SK-N-SH (cell line): ENCODE results near the gene VPS16. TPM values are rescaled to one million over a fixed set of nuclear protein-coding genes. Genes with fewer than 3 reads are reported as not detected.

Experiments
- CTCF ChIA-PET: fragments of 300-600, 350-600 bp; formaldehyde crosslinking; extraction: SDS; loops from one replicate; lab custom pipeline; 2021; lab: Yijun Ruan, JAX
- POLR2A ChIA-PET: fragments of 350-600 bp; sonication (Branson Sonifier 250); formaldehyde crosslinking; extraction: SDS; loops from one replicate; lab custom pipeline; 2020; ENCODE audit warnings: antibody characterized with exemption, inconsistent platforms; lab: Yijun Ruan, JAX
- DNase-seq: peaks from one replicate; pipeline ENCODE4 v3.0.0; 2012
- H2AFZ ChIP-seq: fragments of 200-600 bp; sonication (generic); 2 replicates; pipeline ENCODE4 v1.8.1; 2016; ENCODE audit warnings: antibody characterized with exemption, mild to moderate bottlenecking, low read depth
- H3F3A ChIP-seq: fragments of 200-600 bp; sonication (generic); replicated peaks from 2 replicates; pipeline ENCODE3; 2016; ENCODE audit warnings: antibody characterized with exemption, mild to moderate bottlenecking; ENCODE audit not compliant: insufficient read depth
- H3K27ac ChIP-seq, 2 experiments: fragments of 200-500 bp in 1 of 2; fragments of 200-600 bp in 1 of 2; sonication (Bioruptor generic) in 1 of 2; sonication (generic), shearing (Covaris generic) in 1 of 2; 2 replicates each; pipeline versions ENCODE4 v1.5.1 to v1.6.1; 2014 to 2016; ENCODE audit warnings: low read depth in 2 of 2, inconsistent platforms in 1 of 2, low read length in 1 of 2, mild to moderate bottlenecking in 1 of 2, mixed read lengths in 1 of 2
- H3K27me3 ChIP-seq: fragments of 200-600 bp; sonication (generic), shearing (Covaris generic); 2 replicates; pipeline ENCODE4 v1.6.1; 2016; ENCODE audit warnings: mixed run types; ENCODE audit not compliant: insufficient read depth
- H3K36me3 ChIP-seq, 2 experiments: fragments of 200-500 bp in 1 of 2; fragments of 200-600 bp in 1 of 2; sonication (Bioruptor generic) in 1 of 2; sonication (generic) in 1 of 2; replicated peaks in 1 of 2; 2 replicates each; pipeline versions ENCODE3 to v1.5.1; 2014 to 2016; ENCODE audit warnings: low read length in 1 of 2, mild to moderate bottlenecking in 1 of 2; ENCODE audit not compliant: insufficient read depth in 2 of 2, control insufficient read depth in 1 of 2
- H3K4me1 ChIP-seq, 2 experiments: fragments of 200-500 bp in 1 of 2; fragments of 200-600 bp in 1 of 2; sonication (Bioruptor generic) in 1 of 2; sonication (generic), shearing (Covaris generic) in 1 of 2; 2 replicates each; pipeline versions ENCODE4 v1.5.1 to v1.6.1; 2014 to 2016; ENCODE audit warnings: low read depth in 1 of 2, low read length in 1 of 2, mixed run types in 1 of 2; ENCODE audit not compliant: insufficient read depth in 2 of 2, control insufficient read depth in 1 of 2
- H3K4me2 ChIP-seq: fragments of 200-600 bp; sonication (generic), shearing (Covaris generic); 2 replicates; pipeline ENCODE4 v1.6.1; 2017; ENCODE audit warnings: mixed run types
- H3K4me3 ChIP-seq, 2 experiments: fragments of 200-500 bp in 1 of 2; fragments of 200-600 bp in 1 of 2; sonication (Bioruptor generic) in 1 of 2; sonication (generic), shearing (Covaris generic) in 1 of 2; 2 replicates each; pipeline versions ENCODE4 v1.5.1 to v1.8.1; 2014 to 2016; ENCODE audit warnings: low read depth in 2 of 2, inconsistent platforms in 1 of 2, low read length in 1 of 2, mild to moderate bottlenecking in 1 of 2, mixed read lengths in 1 of 2, moderate library complexity in 1 of 2
- H3K79me2 ChIP-seq: fragments of 200-600 bp; sonication (generic); 2 replicates; pipeline ENCODE4 v1.8.1; 2017; ENCODE audit warnings: mild to moderate bottlenecking; ENCODE audit not compliant: insufficient read depth
- H3K9ac ChIP-seq: fragments of 200-600 bp; sonication (generic); 2 replicates; pipeline ENCODE4 v1.6.1; 2017; ENCODE audit warnings: mixed run types
- H3K9me2 ChIP-seq: fragments of 200-600 bp; sonication (generic); 2 replicates; pipeline ENCODE4 v1.6.1; 2017; ENCODE audit warnings: mixed run types
- H3K9me3 ChIP-seq: fragments of 200-600 bp; sonication (generic); 2 replicates; pipeline ENCODE4 v1.6.1; 2017; ENCODE audit warnings: mixed run types, mild to moderate bottlenecking, moderate library complexity
- H4K20me1 ChIP-seq: fragments of 200-600 bp; sonication (generic); 2 replicates; pipeline ENCODE4 v1.6.1; 2017; ENCODE audit warnings: mild to moderate bottlenecking, mixed run types; ENCODE audit not compliant: insufficient read depth
- EP300 ChIP-seq, 2 experiments: IDR thresholded peaks; 2 replicates each; pipeline versions ENCODE4 v1.4.0 to v1.6.1; 2012; ENCODE audit warnings: borderline replicate concordance in 1 of 2, low read depth in 1 of 2, low read length in 1 of 2
- EZH2phosphoT487 ChIP-seq: fragments of 200-600 bp; sonication (generic); IDR thresholded peaks from 2 replicates; pipeline ENCODE4 v1.6.1; 2017; ENCODE audit warnings: low read depth, mixed run types, mild to moderate bottlenecking, antibody characterized with exemption, moderate library complexity, borderline replicate concordance
- FOXJ3 ChIP-seq: sonication (generic); formaldehyde crosslinking; IDR thresholded peaks from 2 replicates; pipeline ENCODE4 v1.5.1; 2020; ENCODE audit warnings: mild to moderate bottlenecking, missing genetic modification reagents
- GABPA ChIP-seq: IDR thresholded peaks from 2 replicates; pipeline ENCODE4 v1.4.0; 2012; ENCODE audit warnings: low read depth, mild to moderate bottlenecking
- POLR2AphosphoS5 ChIP-seq: IDR thresholded peaks from 2 replicates; pipeline ENCODE4 v1.6.1; 2012; ENCODE audit warnings: low read depth, low read length
- RFX5 ChIP-seq: IDR thresholded peaks from 2 replicates; pipeline ENCODE4 v1.6.1; 2012; ENCODE audit warnings: mild to moderate bottlenecking, improper control_type of control experiment, low read length
- SIN3A ChIP-seq: IDR thresholded peaks from 2 replicates; pipeline ENCODE4 v1.6.1; 2012; ENCODE audit warnings: low read depth, mild to moderate bottlenecking, low read length, moderate library complexity, borderline replicate concordance
- TEAD4 ChIP-seq: IDR thresholded peaks from 2 replicates; pipeline ENCODE4 v1.4.0; 2012; ENCODE audit warnings: mild to moderate bottlenecking, borderline replicate concordance; ENCODE audit not compliant: insufficient read depth
- WGBS: methylation state at CpG from one replicate; pipeline ENCODE4 v1.1.6; 2017; ENCODE audit warnings: low lambda C conversion rate; 5-methylcytosine and 5-hydroxymethylcytosine counted together
- polyA plus RNA-seq, 3 experiments: library from polyadenylated mRNA; depleted of rRNA; stranded (reverse); fragments of >200 nt; gene quantifications; 2 replicates each; pipeline ENCODE4 v1.2.3, GENCODE V29; 2012

VPS16 gene
- polyA plus RNA-seq, 1 of the 3 experiments (the other 2 are of a cell fraction): 62.0 TPM

- no peak overlapping the region for H3K4me3 ChIP-seq
- no peak overlapping the region for H3K27ac ChIP-seq
- no peaks in the 10 kb centered on the region for H3K9me2 ChIP-seq
- POLR2A ChIA-PET: no interaction called here
- no peak for DNase-seq
- peaks cover 21% of the 10 kb centered on the region; the same call in 1 of the 2 replicates for H3K79me2 ChIP-seq
- H3K4me2 ChIP-seq: no peak overlapping the region
- H4K20me1 ChIP-seq: no peaks in the 10 kb centered on the region
- peaks cover 9 to 18% of the 10 kb centered on the region in 2 experiments; a peak in 3 of 4 replicates for H3K4me1 ChIP-seq
- no peaks in the 10 kb centered on the region for H3K9me3 ChIP-seq
- CTCF ChIA-PET: interaction anchor here (1.5 to 3.8 kb wide), 2 partner anchors 15 to 16 kb away, joined by 3 to 12 read pairs; no protein-coding TSS in a partner anchor
- WGBS: 65% methylated on average over 6 of the region's 6 CpGs
- H3F3A ChIP-seq: peaks cover 8% of the 10 kb centered on the region
- H3K9ac ChIP-seq: no peak overlapping the region
- TF ChIP-seq EZH2phosphoT487 (no peak), POLR2AphosphoS5 (no peak), GABPA (no peak)
- H3K27me3 ChIP-seq: no peaks in the 10 kb centered on the region
- no peak overlapping the region for H2AFZ ChIP-seq
- peaks cover 0 to 20% of the 10 kb centered on the region in 2 experiments for H3K36me3 ChIP-seq
Observed at GRCh38 chr20:2837221-2837960, 3.2 kb upstream of the VPS16 start.

- POLR2A ChIA-PET: no interaction called here
- Histone ChIP-seq H3K36me3 (peaks cover 0 to 20% of the 10 kb centered on the region in 2 experiments), H4K20me1 (no peaks in the 10 kb centered on the region), H3K4me2 (no peak overlapping the region), H3F3A (peaks cover 3% of the 10 kb centered on the region), H3K4me3 (no peak overlapping the region), H3K27ac (no peak overlapping the region), H3K9ac (no peak overlapping the region), H3K4me1 (peaks cover 9 to 18% of the 10 kb centered on the region in 2 experiments; a peak in 3 of 4 replicates), H3K79me2 (peaks cover 26% of the 10 kb centered on the region; the same call in 1 of the 2 replicates), H2AFZ (no peak overlapping the region), H3K9me2 (no peaks in the 10 kb centered on the region), H3K27me3 (no peaks in the 10 kb centered on the region), H3K9me3 (no peaks in the 10 kb centered on the region)
- WGBS: 97% methylated on average over 9 of the region's 19 CpGs
- DNase-seq: no peak
- TF ChIP-seq SIN3A (no peak), EP300 (IDR thresholded peaks at IDR 0.05; ENCODE audit: borderline replicate concordance in 1 of 2, low read depth in 1 of 2, low read length in 1 of 2) (no peak), RFX5 (no peak), FOXJ3 (CRISPR knock-in tag) (no peak), TEAD4 (no peak)
- CTCF ChIA-PET: interaction anchor here (1.5 to 3.8 kb wide), 2 partner anchors 14 to 17 kb away, joined by 3 to 12 read pairs; no protein-coding TSS in a partner anchor
Observed at GRCh38 chr20:2838170-2838797, 2.3 kb upstream of the VPS16 start.
